HG02678 (cell line): ENCODE measurements around the gene HEPACAM.
"Not testable (repeated sequence)": the region's sequence is repeated elsewhere in the genome, so short reads cannot be mapped to it uniquely, and the experiment has no call there.

Experiments used
- ATAC-seq: cut with Tn5 transposase; IDR thresholded peaks from one replicate; pipeline ENCODE4 v1.9.1; 2021; ENCODE audit warnings: mild to moderate bottlenecking, moderate library complexity; ENCODE audit not compliant: unreplicated experiment

The HEPACAM gene, protein sequence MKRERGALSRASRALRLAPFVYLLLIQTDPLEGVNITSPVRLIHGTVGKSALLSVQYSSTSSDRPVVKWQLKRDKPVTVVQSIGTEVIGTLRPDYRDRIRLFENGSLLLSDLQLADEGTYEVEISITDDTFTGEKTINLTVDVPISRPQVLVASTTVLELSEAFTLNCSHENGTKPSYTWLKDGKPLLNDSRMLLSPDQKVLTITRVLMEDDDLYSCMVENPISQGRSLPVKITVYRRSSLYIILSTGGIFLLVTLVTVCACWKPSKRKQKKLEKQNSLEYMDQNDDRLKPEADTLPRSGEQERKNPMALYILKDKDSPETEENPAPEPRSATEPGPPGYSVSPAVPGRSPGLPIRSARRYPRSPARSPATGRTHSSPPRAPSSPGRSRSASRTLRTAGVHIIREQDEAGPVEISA

GRCh38 chr11:124935548-124936514 is at the start of gene HEPACAM:
HEPACAM (minus strand) TSS chr11:124936047; CDS start chr11:124936006, 41 bp downstream.
- no peak for ATAC-seq

- ATAC-seq = no peak
Measured at GRCh38 chr11:124984512-124984854, 48.6 kb upstream of the HEPACAM start.

GRCh38 chr11:124983674-124984511 is 48.0 kb upstream of the HEPACAM start:
- no peak for ATAC-seq

DNA sequence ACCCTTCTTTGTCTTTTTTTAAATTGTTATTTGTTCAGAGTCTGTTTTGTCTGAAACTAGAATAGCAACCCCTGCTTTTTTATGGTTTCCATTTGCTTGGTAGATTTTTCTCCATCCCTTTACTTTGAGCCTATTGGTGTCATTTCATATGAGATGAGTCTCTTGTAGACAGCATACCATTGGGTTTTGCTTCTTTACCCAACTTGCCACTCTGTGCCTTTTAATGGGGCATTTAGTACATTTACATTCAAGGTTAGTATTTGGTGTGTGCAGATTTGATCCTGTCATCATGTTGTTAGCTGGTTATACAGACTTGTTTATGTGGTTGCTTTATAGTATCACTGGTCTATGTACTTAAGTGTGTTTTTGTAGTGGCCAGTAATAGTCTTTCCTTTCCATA is 46.2 kb upstream of the HEPACAM start:
- ATAC-seq = no peak

DNA sequence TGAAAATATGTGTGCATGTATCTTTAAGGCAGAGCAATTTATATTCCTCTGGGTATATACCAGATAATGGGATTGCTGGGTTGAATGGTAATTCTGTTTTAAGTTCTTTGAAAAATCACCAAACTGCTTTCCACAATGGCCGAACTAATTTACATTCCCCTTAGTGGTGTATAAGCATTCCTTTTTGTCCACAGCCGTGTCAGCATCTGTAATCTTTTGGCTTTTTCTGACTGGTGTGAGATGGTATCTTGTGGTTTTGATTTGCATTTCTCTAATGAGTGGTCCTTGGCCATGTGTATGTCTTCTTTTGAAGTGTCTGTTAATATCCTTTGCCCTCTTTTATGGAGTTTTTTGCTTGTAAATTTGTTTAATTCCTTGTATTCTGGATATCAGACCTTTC is 42.5 kb upstream of the HEPACAM start:
- ATAC-seq = no peak

DNA sequence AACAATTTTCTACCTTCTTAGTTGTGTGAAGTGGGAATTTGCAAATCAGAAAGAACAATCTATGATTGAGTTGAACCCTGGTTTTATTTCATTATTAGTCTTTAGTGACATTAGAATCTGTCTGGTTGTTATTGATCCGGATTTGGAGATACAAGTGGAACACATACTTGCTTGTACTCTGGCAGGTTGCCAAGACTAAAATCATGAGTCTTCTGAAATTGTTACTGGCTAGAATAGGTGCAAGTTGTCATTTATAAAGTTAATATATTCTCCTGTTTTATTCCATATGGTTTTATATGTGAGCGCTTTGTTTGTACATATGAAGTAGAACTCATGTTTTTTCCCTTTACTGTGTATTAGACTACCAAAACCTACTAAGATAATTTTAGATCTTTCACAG is 41.2 kb upstream of the HEPACAM start:
- ATAC-seq = no peak

DNA sequence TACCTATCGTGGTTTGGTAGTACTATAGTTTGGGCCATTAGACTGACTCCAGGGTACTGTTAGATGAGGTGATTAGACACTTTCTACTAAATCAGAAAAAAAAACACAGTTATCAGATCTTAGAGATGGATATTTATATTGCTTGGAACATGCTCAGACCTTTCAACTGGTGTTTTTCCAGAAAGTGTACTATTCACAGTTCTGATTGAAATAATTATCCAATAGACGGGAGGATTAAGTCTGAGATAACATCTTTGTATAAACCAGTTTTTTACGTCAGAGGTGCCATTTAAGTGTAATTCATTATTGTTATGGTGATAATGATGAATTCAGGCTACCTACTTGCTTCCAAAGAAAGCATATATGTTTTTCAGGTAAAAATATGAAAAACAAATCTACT is 40.7 kb upstream of the HEPACAM start:
- ATAC-seq = no peak

GRCh38 chr11:124971810-124972209 is 36.0 kb upstream of the HEPACAM start:
- ATAC-seq = no peak

DNA sequence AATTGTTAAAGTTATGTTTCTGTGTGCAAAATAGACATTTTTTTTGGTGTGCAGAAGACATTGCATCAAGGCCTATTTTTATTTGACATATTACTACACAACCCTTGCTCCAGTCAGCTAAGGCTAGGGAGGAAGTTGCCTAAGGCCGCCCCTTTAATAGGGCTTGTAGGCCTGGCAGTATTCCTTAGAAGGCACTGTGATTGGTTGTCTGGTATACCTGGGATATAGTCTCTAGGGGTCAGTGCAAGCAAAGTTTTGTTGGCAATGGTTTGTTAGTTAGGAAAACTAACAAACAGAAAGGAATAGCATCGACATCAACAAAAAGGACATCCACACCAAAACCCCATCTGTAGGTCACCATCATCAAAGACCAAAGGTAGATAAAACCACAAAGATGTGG is 35.1 kb upstream of the HEPACAM start:
- no peak for ATAC-seq

DNA sequence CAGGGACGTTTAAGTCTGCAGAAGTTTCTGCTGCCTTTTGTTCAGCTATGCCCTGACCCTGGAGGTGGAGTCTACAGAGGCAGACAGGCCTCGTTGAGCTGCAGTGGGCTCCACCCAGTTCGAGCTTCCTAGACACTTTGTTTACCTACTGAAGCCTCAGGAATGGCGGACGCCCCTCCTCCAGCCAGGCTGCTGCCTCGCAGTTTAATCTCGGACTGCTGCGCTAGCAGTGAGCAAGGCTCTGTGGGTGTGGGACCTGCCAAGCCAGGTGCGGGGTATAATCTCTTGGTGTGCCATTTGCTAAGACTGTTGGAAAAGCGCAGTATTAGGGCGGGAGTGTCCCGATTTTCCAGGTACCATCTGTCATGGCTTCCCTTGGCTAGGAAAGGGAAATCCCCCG is 32.4 kb upstream of the HEPACAM start:
- not testable (repeated sequence) for ATAC-seq

- ATAC-seq = peak; percentile 90
Measured at GRCh38 chr11:124961972-124962609, 26.2 kb upstream of the HEPACAM start.

- no peak for ATAC-seq
Measured at GRCh38 chr11:124955035-124955434, 19.2 kb upstream of the HEPACAM start.

- no peak for ATAC-seq
Measured at GRCh38 chr11:124954590-124954955, 18.7 kb upstream of the HEPACAM start.

DNA sequence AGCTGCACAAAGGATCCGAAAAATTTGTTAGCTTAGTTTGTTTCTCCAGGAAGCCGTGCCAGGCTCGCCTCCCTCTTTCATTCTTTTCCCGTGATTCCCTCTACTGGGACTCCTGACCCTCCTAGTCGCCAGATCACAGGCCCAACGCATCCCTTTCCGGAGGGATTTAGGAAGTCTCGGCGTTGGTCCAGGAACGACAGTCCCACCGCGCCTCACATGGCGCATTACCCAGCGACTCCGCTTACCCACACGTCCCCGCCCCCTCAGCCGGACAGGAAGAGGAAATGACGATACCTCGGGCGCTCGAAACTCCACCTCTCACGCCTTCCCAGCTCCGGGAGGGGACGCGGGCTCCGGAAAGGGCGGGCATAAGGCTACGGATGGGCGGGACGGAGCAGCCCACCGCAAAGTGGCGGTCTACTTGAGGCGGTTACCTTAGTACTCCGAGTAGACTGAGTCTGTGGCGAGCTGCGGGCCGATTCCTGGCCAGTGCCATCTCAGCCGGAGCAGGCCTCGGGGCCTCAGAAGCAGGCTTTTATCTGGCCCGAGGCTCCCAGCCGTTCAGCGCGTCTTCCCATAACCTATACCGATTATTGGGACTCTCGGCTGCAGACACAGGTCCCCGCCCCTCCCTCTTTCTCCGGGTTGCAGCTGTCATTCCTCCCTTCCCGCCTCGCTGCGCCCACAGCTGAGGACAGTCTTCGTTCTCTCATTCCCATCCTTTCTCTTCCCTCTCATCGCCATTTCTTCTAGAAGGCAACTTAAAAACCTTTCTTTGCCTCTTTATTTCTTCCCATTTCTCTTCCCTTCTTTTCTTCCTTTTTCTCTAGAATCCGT is 18.1 kb upstream of the HEPACAM start, which contains the start of gene CCDC15:
TSS of gene CCDC15 (plus strand) at position 450 of the 837 bp plus-strand sequence. CDS start 531 bp downstream, outside the sequence.
- ATAC-seq = peak; percentile 100

- ATAC-seq = no peak
Measured at GRCh38 chr11:124951341-124951740, 15.5 kb upstream of the HEPACAM start.

- ATAC-seq = no peak
Measured at GRCh38 chr11:124950601-124951330, 14.9 kb upstream of the HEPACAM start.

- ATAC-seq = no peak
Measured at GRCh38 chr11:124946735-124947141, 10.9 kb upstream of the HEPACAM start.

GRCh38 chr11:124945826-124946225 is 10.0 kb upstream of the HEPACAM start:
- ATAC-seq = no peak

- ATAC-seq = no peak
Measured at GRCh38 chr11:124944565-124944964, 8.7 kb upstream of the HEPACAM start.
